Activated B cell treated with CpG ODN at 0.5 μM for 24 hours (primary cell): Measurements from ENCODE around the gene SLFNL1. TPM values are rescaled to one million over a fixed set of nuclear protein-coding genes. Genes with fewer than 3 reads are reported as not detected.
A peak's percentile ranks its signal among the peaks of the same experiment; 100 is the strongest.

ENCODE experiments used
- ATAC-seq: fragments of 200-7000 bp; cut with Tn5 transposase; one replicate; pipeline ENCODE4 v1.10.0; 2021; ENCODE audit warnings: low read depth, mild to moderate bottlenecking, moderate library complexity
- CTCF ChIA-PET: fragments of 350-600 bp; sonication (Branson Sonifier 250); formaldehyde crosslinking; loops from one replicate; lab custom pipeline; 2021; ENCODE audit warnings: antibody characterized with exemption; lab: Charles Lee
- POLR2A ChIA-PET: fragments of 350-600 bp; sonication (Branson Sonifier 250); formaldehyde crosslinking; loops from one replicate; lab custom pipeline; 2021; ENCODE audit warnings: antibody characterized with exemption; lab: Charles Lee
- DNase-seq: peaks from one replicate; pipeline ENCODE4 v3.0.0; 2022
- H3K27ac Mint-ChIP-seq: one replicate; pipeline ENCODE4 v1.8.0; 2020; ENCODE audit warnings: mixed read lengths
- H3K27me3 Mint-ChIP-seq: one replicate; pipeline ENCODE4 v1.8.0; 2021; ENCODE audit warnings: mixed read lengths
- H3K36me3 Mint-ChIP-seq: one replicate; pipeline ENCODE4 v1.8.0; 2021; ENCODE audit warnings: low read depth, mixed read lengths
- H3K4me1 Mint-ChIP-seq: one replicate; pipeline ENCODE4 v1.8.0; 2021; ENCODE audit warnings: mixed read lengths
- H3K4me3 Mint-ChIP-seq: one replicate; pipeline ENCODE4 v1.8.0; 2020; ENCODE audit warnings: mild to moderate bottlenecking, mixed read lengths
- H3K9me3 Mint-ChIP-seq: one replicate; pipeline ENCODE4 v1.8.0; 2020; ENCODE audit warnings: mixed read lengths
- CTCF ChIP-seq: fragments of 200-600 bp; IDR thresholded peaks from one replicate; pipeline ENCODE4 v1.8.0; 2022; ENCODE audit warnings: antibody characterized with exemption, mild to moderate bottlenecking
- intact Hi-C: fragments of 100-400 bp; cut with micrococcal nuclease; formaldehyde crosslinking; loops from one replicate; pipeline ENCODE4 v1.15.1; 2024
- total RNA-seq: library from RNA; stranded (reverse); gene quantifications from 2 replicates; pipeline ENCODE4 v1.2.3, GENCODE V29; 2022

The SLFNL1 gene
- total RNA-seq, 1 donor from 2014 or later, result 0.47 TPM

- ChIA-PET CTCF (no interaction called here), POLR2A (no interaction called here)
- DNase-seq, result no peak
- ATAC-seq, result no peak
- H3K27me3 Mint-ChIP-seq, result no peaks in the 10 kb centered on the region
- H3K4me1 Mint-ChIP-seq, result peaks cover 31% of the 10 kb centered on the region
- intact Hi-C loops, result no loop called here
- H3K4me3 Mint-ChIP-seq, result no peak overlapping the region
- peaks cover 23% of the 10 kb centered on the region for H3K36me3 Mint-ChIP-seq
- H3K27ac Mint-ChIP-seq, result no peak overlapping the region
- no peaks in the 10 kb centered on the region for H3K9me3 Mint-ChIP-seq
- no peak for TF ChIP-seq CTCF
Measured at GRCh38 chr1:41020109-41020576, 1.4 kb downstream of the SLFNL1 start.

- CTCF ChIA-PET, result no interaction called here
- intact Hi-C loops, result no loop called here
- POLR2A ChIA-PET, result no interaction called here
- TF ChIP-seq CTCF, result no peak
- Mint-ChIP-seq H3K36me3 (peaks cover 18% of the 10 kb centered on the region), H3K27ac (peak overlapping the region; percentile 35), H3K27me3 (no peaks in the 10 kb centered on the region), H3K4me3 (no peak overlapping the region), H3K9me3 (no peaks in the 10 kb centered on the region), H3K4me1 (peaks cover 35% of the 10 kb centered on the region)
- no peak for ATAC-seq
- no peak for DNase-seq
Measured at GRCh38 chr1:41019353-41019745, 2.2 kb downstream of the SLFNL1 start.

- no peaks in the 10 kb centered on the region for H3K27me3 Mint-ChIP-seq
- no peak for TF ChIP-seq CTCF
- DNase-seq, result no peak
- CTCF ChIA-PET, result no interaction called here
- no peak overlapping the region for H3K4me3 Mint-ChIP-seq
- intact Hi-C loops, result no loop called here
- POLR2A ChIA-PET, result no interaction called here
- no peak overlapping the region for H3K27ac Mint-ChIP-seq
- no peaks in the 10 kb centered on the region for H3K9me3 Mint-ChIP-seq
- ATAC-seq, result no peak
- H3K36me3 Mint-ChIP-seq, result peaks cover 21% of the 10 kb centered on the region
- peaks cover 40% of the 10 kb centered on the region for H3K4me1 Mint-ChIP-seq
Measured at GRCh38 chr1:41018018-41018410, 3.5 kb downstream of the SLFNL1 start.

GRCh38 chr1:41017141-41018017, 4.1 kb downstream of the SLFNL1 start:
- ChIA-PET CTCF (no interaction called here), POLR2A (no interaction called here)
- Mint-ChIP-seq H3K4me1 (peaks cover 40% of the 10 kb centered on the region), H3K27me3 (no peaks in the 10 kb centered on the region), H3K4me3 (no peak overlapping the region), H3K9me3 (no peaks in the 10 kb centered on the region), H3K36me3 (peaks cover 25% of the 10 kb centered on the region), H3K27ac (no peak overlapping the region)
- TF ChIP-seq CTCF, result no peak
- no peak for DNase-seq
- ATAC-seq, result no peak
- intact Hi-C loops, result no loop called here

GRCh38 chr1:41015897-41016470, 5.5 kb downstream of the SLFNL1 start:
- no peak for TF ChIP-seq CTCF
- peaks cover 32% of the 10 kb centered on the region for H3K4me1 Mint-ChIP-seq
- H3K27me3 Mint-ChIP-seq, result no peaks in the 10 kb centered on the region
- DNase-seq (no peak), ATAC-seq (peak; percentile 10)
- peak overlapping the region; percentile 18 for H3K27ac Mint-ChIP-seq
- CTCF ChIA-PET, result no interaction called here
- POLR2A ChIA-PET, result no interaction called here
- H3K4me3 Mint-ChIP-seq, result no peak overlapping the region
- intact Hi-C loops, result no loop called here
- peaks cover 37% of the 10 kb centered on the region for H3K36me3 Mint-ChIP-seq
- no peaks in the 10 kb centered on the region for H3K9me3 Mint-ChIP-seq
